HepG2 (cell line): ENCODE measurements around the gene GPR42. TPM values are rescaled to one million over a fixed set of nuclear protein-coding genes. Genes with fewer than 3 reads are reported as not detected.

Source experiments
- HHEX ChIP-seq: IDR thresholded peaks from 2 replicates; pipeline ENCODE4 v1.6.1; 2016; ENCODE audit warnings: control low read depth
- LCORL ChIP-seq, 2 experiments: fragments of 450-650 bp in 1 of 2; sonication (generic) in 1 of 2; formaldehyde crosslinking in 1 of 2; IDR thresholded peaks; 2 replicates each; pipeline versions ENCODE4 v1.5.0 to v1.6.1; 2017 to 2020; ENCODE audit warnings: antibody characterized with exemption in 1 of 2, missing genetic modification reagents in 1 of 2
- PLRG1 ChIP-seq: fragments of 450-650 bp; conservative IDR thresholded peaks from 2 replicates; pipeline ENCODE4 v1.6.1; 2016
- RFXANK ChIP-seq: IDR thresholded peaks from 2 replicates; pipeline ENCODE4 v1.6.1; 2016
- SP140L ChIP-seq: sonication (generic); formaldehyde crosslinking; IDR thresholded peaks from 2 replicates; pipeline ENCODE4 v1.4.0; 2020; ENCODE audit warnings: missing genetic modification reagents, borderline replicate concordance
- YY1 ChIP-seq: IDR thresholded peaks from 2 replicates; pipeline ENCODE4 v1.6.1; 2011; ENCODE audit warnings: low read length, low read depth, moderate library complexity, mild to moderate bottlenecking; ENCODE audit not compliant: insufficient read depth, insufficient replicate concordance
- ZC3H13 ChIP-seq: sonication (generic); formaldehyde crosslinking; IDR thresholded peaks from 2 replicates; pipeline ENCODE4 v1.8.1; 2023; ENCODE audit warnings: mild to moderate bottlenecking, missing genetic modification reagents, moderate library complexity
- ZNF737 ChIP-seq: sonication (generic); formaldehyde crosslinking; IDR thresholded peaks from 2 replicates; pipeline ENCODE4 v1.5.0; 2020; ENCODE audit warnings: missing genetic modification reagents, mild to moderate bottlenecking, borderline replicate concordance
- ZSCAN12 ChIP-seq: sonication (generic); formaldehyde crosslinking; IDR thresholded peaks from 2 replicates; pipeline ENCODE4 v1.9.0; 2021; ENCODE audit warnings: mild to moderate bottlenecking, missing genetic modification reagents
- polyA plus RNA-seq, 8 experiments: library from polyadenylated mRNA; depleted of rRNA in 3 of 8; stranded (reverse) in 7 of 8; unstranded in 1 of 8; fragments of >200 nt; fragmentation: Illumina TruSeq in 4 of 8; extraction: Trizol in 4 of 8; gene quantifications; 2 replicates each; pipeline versions ENCODE4 v1.2.1 to v1.2.3, GENCODE V29; 2011 to 2016; ENCODE audit warnings: low read depth in 4 of 8, missing spikeins in 1 of 8, mixed read lengths in 1 of 8; ENCODE audit not compliant: insufficient read depth in 1 of 8
- total RNA-seq, 5 experiments: library from RNA; depleted of rRNA; stranded (reverse); fragments of >200 nt; fragmentation: Illumina TruSeq; extraction: Trizol; gene quantifications; 2 replicates each; pipeline ENCODE4 v1.2.3, GENCODE V29; 2016; ENCODE audit warnings: low read depth in 1 of 5
- TF ChIP-seq, protein P1 (sequence below): IDR thresholded peaks from 2 replicates; pipeline ENCODE4 v1.6.1; 2016; ENCODE audit warnings: missing compliant biosample characterization, missing genetic modification reagents, borderline replicate concordance
- TF ChIP-seq, protein P2 (sequence below): sonication (generic); formaldehyde crosslinking; IDR thresholded peaks from 2 replicates; pipeline ENCODE4 v1.4.0; 2020; ENCODE audit warnings: mild to moderate bottlenecking, low read depth, missing genetic modification reagents
- TF ChIP-seq, protein P3 (sequence below), 2 experiments: fragments of 450-650 bp in 1 of 2; sonication (generic) in 1 of 2; formaldehyde crosslinking in 1 of 2; IDR thresholded peaks; 2 replicates each; pipeline versions ENCODE4 v1.6.1 to v1.8.0; 2016 to 2022; ENCODE audit warnings: antibody characterized with exemption in 1 of 2, mild to moderate bottlenecking in 1 of 2, missing genetic modification reagents in 1 of 2
- TF ChIP-seq, protein P4 (sequence below): sonication (generic); formaldehyde crosslinking; IDR thresholded peaks from 2 replicates; pipeline ENCODE4 v1.4.0; 2020; ENCODE audit warnings: missing genetic modification reagents

Gene GPR42
- total and polyA plus RNA-seq, 2 of the 13 experiments (the other 11 are each of a cell fraction or from before 2014, with no cell fraction given), result not detected

DNA sequence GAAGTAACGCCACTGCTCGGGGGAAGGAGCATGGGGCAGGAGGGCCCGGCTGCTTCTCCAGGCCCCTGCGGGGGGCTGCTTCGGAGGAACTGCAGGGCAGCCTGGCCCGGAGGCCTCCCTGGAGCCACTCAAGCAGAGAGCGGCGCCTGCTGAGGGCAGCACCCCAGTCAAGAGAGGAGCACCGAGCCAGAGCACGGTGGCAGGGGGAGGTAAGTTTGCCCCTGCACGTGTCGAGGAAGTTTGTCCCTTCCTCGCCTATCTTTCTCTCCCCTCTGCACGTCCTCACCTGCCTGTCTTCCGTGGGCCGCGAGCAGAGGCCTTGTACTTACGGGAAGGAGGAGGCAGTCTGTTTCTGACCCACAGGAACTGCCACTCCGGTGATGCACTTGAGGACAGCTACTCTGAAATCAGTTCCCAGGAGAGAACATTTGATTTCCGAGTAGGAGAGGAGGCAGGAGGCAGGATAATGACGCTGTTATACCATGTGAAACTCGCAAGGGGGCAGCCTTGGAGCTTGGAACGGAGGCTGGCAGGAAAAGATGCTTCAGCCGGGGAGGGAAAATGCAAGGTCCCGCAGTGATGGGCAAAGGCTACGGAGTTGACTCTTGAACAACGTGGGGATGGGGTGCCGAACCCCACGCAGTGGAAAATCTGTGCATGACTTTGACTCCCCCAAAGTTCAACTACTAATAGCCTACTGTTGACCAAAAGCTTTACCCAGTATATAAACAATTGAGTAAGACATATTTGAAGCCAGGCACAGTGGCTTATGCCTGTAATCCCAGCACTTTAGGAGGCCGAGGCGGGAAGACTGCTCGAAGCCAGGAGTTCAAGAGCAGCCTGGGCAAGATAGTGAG lies 18.2 kb upstream of the GPR42 start (continued):
- TF ChIP-seq, protein P1, sequence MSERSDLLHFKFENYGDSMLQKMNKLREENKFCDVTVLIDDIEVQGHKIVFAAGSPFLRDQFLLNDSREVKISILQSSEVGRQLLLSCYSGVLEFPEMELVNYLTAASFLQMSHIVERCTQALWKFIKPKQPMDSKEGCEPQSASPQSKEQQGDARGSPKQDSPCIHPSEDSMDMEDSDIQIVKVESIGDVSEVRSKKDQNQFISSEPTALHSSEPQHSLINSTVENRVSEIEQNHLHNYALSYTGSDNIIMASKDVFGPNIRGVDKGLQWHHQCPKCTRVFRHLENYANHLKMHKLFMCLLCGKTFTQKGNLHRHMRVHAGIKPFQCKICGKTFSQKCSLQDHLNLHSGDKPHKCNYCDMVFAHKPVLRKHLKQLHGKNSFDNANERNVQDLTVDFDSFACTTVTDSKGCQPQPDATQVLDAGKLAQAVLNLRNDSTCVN (CRISPR knock-in tag), result no peak
- TF ChIP-seq, protein P2, sequence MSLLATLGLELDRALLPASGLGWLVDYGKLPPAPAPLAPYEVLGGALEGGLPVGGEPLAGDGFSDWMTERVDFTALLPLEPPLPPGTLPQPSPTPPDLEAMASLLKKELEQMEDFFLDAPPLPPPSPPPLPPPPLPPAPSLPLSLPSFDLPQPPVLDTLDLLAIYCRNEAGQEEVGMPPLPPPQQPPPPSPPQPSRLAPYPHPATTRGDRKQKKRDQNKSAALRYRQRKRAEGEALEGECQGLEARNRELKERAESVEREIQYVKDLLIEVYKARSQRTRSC, result 0 out of 2 replicates have a peak, but pooled peaks have one; percentile 45
- peak; percentile 15 for TF ChIP-seq YY1
- no peak for TF ChIP-seq LCORL (IDR thresholded peaks at IDR 0.05)
- TF ChIP-seq LCORL (CRISPR knock-in tag; IDR thresholded peaks at IDR 0.05), result peak; percentile 67; the same call in 1 of the 2 replicates
- TF ChIP-seq, protein P3, sequence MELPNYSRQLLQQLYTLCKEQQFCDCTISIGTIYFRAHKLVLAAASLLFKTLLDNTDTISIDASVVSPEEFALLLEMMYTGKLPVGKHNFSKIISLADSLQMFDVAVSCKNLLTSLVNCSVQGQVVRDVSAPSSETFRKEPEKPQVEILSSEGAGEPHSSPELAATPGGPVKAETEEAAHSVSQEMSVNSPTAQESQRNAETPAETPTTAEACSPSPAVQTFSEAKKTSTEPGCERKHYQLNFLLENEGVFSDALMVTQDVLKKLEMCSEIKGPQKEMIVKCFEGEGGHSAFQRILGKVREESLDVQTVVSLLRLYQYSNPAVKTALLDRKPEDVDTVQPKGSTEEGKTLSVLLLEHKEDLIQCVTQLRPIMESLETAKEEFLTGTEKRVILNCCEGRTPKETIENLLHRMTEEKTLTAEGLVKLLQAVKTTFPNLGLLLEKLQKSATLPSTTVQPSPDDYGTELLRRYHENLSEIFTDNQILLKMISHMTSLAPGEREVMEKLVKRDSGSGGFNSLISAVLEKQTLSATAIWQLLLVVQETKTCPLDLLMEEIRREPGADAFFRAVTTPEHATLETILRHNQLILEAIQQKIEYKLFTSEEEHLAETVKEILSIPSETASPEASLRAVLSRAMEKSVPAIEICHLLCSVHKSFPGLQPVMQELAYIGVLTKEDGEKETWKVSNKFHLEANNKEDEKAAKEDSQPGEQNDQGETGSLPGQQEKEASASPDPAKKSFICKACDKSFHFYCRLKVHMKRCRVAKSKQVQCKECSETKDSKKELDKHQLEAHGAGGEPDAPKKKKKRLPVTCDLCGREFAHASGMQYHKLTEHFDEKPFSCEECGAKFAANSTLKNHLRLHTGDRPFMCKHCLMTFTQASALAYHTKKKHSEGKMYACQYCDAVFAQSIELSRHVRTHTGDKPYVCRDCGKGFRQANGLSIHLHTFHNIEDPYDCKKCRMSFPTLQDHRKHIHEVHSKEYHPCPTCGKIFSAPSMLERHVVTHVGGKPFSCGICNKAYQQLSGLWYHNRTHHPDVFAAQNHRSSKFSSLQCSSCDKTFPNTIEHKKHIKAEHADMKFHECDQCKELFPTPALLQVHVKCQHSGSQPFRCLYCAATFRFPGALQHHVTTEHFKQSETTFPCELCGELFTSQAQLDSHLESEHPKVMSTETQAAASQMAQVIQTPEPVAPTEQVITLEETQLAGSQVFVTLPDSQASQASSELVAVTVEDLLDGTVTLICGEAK (IDR thresholded peaks at IDR 0.05), result no peak
- TF ChIP-seq, protein P3 (CRISPR knock-in tag; IDR thresholded peaks at IDR 0.05), result no peak; the same call in 1 of the 2 replicates
- TF ChIP-seq RFXANK, result no peak
- TF ChIP-seq, protein P4, sequence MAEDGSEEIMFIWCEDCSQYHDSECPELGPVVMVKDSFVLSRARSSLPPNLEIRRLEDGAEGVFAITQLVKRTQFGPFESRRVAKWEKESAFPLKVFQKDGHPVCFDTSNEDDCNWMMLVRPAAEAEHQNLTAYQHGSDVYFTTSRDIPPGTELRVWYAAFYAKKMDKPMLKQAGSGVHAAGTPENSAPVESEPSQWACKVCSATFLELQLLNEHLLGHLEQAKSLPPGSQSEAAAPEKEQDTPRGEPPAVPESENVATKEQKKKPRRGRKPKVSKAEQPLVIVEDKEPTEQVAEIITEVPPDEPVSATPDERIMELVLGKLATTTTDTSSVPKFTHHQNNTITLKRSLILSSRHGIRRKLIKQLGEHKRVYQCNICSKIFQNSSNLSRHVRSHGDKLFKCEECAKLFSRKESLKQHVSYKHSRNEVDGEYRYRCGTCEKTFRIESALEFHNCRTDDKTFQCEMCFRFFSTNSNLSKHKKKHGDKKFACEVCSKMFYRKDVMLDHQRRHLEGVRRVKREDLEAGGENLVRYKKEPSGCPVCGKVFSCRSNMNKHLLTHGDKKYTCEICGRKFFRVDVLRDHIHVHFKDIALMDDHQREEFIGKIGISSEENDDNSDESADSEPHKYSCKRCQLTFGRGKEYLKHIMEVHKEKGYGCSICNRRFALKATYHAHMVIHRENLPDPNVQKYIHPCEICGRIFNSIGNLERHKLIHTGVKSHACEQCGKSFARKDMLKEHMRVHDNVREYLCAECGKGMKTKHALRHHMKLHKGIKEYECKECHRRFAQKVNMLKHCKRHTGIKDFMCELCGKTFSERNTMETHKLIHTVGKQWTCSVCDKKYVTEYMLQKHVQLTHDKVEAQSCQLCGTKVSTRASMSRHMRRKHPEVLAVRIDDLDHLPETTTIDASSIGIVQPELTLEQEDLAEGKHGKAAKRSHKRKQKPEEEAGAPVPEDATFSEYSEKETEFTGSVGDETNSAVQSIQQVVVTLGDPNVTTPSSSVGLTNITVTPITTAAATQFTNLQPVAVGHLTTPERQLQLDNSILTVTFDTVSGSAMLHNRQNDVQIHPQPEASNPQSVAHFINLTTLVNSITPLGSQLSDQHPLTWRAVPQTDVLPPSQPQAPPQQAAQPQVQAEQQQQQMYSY (CRISPR knock-in tag), result no peak
- TF ChIP-seq SP140L (CRISPR knock-in tag), result no peak
- TF ChIP-seq PLRG1, result no peak
- TF ChIP-seq ZSCAN12 (CRISPR knock-in tag), result no peak
- TF ChIP-seq HHEX (CRISPR knock-in tag), result no peak
- no peak for TF ChIP-seq ZNF737 (CRISPR knock-in tag)
- no peak for TF ChIP-seq ZC3H13 (CRISPR knock-in tag)
